GM20000 (cell line): ENCODE data around the gene FGD5.

Experiments
- DNase-seq: peaks from one replicate; pipeline ENCODE4 v3.0.0; 2012; ENCODE audit warnings: low spot score
- TF ChIP-seq, protein P1 (sequence below): IDR thresholded peaks from 2 replicates; pipeline ENCODE4 v1.5.1; 2012; ENCODE audit warnings: mild to moderate bottlenecking, control low read depth; ENCODE audit errors: extremely low read depth, missing control alignments

Gene FGD5

DNA sequence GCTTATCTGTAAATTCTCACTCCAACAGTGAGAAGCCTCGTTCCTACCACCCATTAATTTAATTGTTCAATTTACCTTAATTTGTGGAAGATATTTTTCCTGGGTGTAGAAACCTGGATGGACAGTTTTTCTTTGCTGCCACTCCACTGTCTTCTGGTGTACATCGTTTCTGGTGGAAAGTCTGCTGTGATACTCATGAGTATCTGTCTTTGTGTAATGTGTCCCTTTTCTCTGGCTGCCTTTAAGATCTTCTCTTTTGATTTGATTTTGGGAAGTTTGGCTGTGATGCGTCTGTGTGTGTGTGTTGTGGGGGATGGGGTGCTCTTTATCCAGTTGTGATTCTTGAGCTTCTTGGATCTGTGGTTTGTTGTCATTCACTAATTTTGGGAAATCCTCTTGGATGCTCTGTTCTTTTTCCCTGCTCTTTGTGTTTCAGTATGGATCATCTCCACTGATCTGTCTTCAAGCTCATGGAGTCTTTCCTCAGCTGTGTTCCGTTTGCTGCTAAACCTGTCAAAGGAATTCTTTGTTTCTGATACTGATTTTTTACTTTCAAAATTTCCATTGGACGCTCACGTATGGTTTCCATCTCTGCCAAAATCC, 86.4 kb downstream of the FGD5 start:
- DNase-seq: no peak
- TF ChIP-seq, protein P1, sequence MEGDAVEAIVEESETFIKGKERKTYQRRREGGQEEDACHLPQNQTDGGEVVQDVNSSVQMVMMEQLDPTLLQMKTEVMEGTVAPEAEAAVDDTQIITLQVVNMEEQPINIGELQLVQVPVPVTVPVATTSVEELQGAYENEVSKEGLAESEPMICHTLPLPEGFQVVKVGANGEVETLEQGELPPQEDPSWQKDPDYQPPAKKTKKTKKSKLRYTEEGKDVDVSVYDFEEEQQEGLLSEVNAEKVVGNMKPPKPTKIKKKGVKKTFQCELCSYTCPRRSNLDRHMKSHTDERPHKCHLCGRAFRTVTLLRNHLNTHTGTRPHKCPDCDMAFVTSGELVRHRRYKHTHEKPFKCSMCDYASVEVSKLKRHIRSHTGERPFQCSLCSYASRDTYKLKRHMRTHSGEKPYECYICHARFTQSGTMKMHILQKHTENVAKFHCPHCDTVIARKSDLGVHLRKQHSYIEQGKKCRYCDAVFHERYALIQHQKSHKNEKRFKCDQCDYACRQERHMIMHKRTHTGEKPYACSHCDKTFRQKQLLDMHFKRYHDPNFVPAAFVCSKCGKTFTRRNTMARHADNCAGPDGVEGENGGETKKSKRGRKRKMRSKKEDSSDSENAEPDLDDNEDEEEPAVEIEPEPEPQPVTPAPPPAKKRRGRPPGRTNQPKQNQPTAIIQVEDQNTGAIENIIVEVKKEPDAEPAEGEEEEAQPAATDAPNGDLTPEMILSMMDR: no peak

DNA sequence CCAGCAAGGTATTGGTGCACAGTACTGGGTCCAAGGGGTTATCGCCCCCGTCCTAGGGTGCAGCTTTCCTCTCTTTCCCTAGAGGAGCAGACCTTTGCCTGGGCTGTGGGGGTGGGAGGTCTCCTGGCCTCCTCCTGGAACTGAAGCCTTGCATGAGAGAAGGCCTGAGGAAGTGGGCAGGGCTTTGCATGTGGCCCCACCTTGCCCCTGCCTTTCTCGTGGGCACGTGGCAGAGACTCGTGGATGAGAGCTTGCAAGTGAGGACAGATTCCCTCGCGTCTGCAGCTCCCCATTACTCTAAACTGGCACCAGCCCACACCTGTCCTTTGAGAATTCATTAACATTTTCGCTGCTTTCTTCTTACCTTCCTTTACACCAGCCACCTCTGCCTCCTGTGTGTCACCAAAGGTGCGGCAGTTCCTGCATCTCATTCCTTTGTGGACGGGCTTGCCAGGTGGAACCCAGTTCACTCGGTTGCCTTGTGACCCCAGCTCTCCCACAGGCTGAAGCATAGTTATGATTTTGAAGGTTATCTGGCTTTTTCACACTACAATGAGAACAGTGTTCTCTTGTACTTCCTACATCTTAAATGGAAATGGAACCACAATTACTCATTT, 87.7 kb downstream of the FGD5 start:
- TF ChIP-seq, protein P1: no peak
- DNase-seq: no peak

DNA sequence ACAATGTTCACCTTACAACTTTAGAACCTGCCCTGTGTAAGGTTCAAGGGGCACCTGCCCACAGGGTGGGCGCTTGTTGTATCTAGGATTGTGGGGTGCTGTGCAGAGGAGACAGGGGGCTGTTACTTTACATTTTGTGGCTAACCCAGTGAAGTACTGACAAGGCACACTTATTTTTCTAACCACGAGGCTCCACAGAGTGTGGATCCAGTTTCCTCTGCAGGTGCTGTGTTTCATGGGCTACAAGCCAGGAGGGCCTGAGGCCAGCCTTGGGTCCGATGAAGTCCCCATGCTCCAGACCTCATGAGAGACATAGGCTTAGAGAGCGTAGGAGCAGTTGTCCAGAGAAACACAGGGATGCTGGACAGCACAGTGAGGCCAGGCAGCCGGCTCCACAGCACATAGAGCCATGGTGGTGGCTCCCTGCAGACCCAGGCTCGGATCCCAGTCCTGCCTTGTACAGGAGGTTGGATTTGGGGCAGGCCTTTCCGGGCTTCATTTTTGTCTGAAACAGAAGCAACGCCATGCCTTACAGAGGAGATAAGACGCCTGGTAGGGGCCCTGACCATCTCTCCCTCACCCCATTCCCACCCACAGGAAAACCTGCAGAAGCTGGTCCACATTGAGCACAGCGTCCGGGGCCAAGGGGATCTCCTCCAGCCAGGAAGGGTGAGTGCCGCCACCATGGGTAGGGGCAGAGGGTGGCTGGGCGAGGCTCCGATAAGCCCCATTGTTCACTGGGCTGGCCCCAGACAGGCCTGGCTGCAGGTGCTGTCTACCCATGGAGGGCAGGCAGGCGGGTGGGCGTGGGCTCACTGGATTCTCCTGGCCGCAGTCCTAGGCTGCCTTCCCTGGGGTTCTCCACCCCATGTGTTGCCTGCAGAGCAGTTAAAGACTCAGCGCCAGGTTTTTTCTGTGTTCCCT, 88.5 kb downstream of the FGD5 start:
- TF ChIP-seq, protein P1: no peak
- DNase-seq: no peak

DNA sequence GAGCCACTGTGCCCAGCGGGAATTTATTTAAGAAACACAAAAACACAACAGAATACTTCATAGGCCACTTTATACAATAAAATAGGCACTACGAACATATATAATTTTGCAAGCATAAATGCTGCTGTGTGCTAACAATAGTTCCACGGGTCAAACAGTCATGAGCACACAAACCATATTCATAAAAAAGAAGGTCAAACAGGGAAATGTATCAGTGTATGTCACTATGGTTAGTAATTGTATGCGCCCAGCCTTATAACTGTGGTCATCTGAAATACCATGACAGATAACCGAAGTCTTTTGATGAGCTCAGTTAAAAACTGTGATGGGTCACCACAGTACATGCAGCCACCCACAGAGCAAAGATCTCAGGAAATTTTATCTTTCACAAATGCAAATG, 90.5 kb downstream of the FGD5 start:
- TF ChIP-seq, protein P1: no peak
- DNase-seq: no peak

DNA sequence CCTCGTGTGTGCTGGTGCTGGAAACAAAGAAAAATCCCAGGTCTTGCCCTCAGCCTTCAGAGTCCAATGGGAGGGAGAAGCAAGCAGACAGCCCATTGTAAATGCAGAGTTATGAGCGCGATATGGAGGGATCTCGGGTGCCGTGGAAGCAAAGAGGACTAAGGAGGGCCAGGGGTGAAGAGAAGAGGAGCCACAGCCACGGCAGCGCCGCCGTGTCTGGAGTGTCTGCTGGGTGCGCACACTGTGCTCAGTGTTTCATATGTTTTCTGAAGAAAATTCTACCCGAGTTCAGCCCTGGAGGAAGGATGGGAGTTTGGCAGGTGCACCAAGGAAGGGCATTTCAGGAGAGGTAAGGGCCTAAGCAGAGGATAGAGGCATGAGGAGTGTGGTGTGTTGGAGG, 92.9 kb downstream of the FGD5 start:
- TF ChIP-seq, protein P1: no peak
- no peak for DNase-seq

DNA sequence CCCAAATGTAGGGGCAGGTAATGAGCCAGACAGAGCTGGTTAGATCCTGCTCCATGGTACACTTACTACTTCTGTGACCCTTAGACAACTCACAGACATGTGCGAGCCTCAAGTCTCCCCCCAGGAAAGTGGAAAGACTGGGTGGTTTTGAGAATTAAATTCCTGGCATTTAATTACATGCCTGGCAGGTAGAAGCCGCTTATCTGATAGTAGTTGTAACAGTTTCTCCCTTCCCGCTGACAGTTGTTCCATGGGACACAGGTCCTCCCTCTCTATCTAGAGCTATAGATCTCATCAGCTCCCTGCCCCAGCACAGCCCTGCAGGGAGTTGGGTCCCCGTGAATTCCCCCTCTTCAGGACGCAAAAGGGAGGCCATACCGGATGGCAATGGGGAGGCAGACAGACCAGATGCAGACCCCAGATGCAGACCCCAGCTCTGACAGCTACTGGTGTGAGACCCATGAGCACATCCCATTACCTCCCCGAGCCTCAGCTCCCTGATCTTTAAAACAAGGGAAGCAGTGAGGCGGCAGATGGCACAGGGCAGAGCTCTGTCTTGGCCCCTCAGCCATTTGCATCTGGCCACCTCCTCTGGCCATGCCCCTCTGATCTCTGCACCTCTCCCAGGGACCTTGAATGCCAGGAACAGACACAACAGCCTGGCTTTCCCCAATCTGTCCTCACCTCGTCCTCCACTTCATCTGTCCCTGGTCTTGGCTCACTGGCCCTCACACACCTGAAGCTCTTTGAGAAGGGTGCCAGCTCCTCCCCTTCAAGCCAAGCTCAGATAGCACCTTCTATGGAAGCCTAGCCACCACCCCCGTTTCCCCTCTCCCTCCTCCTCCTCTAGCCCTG, 94.5 kb downstream of the FGD5 start:
- no peak for DNase-seq
- TF ChIP-seq, protein P1: no peak
